Endometrial microvascular endothelial cells (primary cell): ENCODE measurements around the gene CTTNBP2. TPM values are rescaled to one million over a fixed set of nuclear protein-coding genes. Genes with fewer than 3 reads are reported as not detected.

Experiments
- in situ Hi-C: cut with HindIII; loops from 2 replicates; pipeline ENCODE4 v1.10.0; 2017; ENCODE audit warnings: low sequenced_read_pairs, low pct_unique_long_range_greater_than_20kb; ENCODE audit errors: inconsistent ontology term
- total RNA-seq: library from RNA; depleted of rRNA; stranded (reverse); fragments of >200 nt; gene quantifications from one replicate; pipeline ENCODE4 v1.2.3, GENCODE V29; 2015; ENCODE audit errors: inconsistent ontology term

The CTTNBP2 gene
- total RNA-seq, 1 donor from 2014 or later, result 0.37 TPM

DNA sequence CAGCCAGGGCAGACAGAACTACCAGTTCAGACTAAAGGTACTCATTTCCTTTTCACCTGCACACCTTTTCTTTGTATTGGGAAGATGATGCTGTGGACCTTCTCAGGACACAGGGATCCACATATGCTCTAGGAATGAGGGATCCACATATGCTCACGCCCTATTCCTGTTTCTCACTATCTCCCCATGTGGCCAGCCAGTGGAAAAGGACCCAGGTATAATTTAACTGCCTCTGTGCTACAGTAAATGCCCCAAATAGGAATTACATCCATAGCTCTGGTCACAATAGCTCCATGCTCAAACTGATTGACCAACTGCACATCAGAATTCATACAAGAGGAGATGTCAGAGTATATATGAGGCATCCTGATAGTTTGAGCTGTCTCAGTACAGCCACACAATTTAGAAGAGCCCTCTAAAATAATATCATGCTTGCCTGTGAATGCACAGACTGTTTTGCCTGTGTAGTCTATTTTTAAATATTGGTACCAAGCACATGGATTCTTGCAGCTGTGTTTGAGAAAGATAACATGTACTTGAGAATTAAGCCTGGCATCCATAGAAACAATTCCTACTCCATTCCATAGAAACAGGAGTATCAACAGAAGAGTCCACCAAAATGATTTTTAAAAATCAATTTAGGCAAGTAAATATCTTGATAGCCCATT is 43.7 kb downstream of the CTTNBP2 start:
- in situ Hi-C loops, result no loop called here

DNA sequence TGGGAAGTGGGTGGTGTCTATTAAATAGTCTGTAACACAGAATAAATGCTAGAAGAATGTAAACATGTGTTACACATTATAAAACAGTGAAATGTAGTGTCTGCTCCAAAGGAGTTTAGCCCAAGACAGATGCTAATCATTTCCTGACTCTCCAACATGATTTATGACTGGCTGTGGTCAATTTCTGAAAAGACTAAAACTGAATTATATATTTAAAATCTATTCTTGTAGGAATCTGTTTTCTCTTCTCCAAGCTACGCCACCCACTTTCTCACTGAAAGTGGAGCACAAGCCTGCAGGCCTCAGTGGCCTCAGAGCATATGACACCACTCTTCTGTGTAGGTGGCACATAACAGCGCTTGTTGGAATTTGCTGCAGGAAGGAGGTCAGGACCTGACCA is 44.4 kb downstream of the CTTNBP2 start:
- in situ Hi-C loops, result no loop called here

DNA sequence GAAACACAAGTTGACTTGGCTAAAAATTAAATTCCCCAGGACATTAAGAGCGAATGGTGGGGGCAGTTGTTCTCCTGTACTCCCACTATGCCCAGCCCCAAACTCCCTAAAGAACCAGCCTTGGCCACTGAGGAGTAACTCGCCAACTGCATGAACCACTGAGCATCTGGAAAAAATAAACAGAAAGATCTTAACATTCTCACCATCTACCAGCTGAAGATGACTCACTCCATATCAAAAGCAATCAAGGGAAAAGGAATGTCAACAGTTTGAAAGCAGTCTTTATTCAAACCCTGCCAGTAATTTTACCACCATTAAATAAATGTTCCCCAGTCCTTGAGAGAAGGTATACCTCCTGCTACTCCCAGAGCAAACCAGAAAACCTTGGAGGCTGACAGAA is 45.4 kb downstream of the CTTNBP2 start:
- in situ Hi-C loops, result no loop called here

DNA sequence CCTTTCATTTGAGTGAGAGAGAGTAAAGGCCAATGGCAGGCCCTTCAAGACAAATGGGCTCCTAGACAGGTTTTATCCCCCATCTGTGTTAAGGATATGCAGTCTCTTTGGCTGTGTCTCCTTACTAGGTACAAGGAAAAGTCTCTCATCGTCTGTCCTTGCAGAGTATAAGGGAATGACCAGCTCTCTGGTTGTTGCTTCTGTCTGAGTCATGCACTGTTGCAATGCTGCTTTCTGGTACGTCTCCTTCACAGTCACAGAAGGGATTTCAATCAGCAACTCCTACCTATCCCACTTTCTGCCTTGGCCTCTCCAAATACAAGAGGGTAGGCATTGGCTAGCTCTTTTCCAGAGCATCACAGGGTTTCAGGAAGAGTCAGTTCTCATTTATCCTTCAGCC is 48.1 kb downstream of the CTTNBP2 start:
- in situ Hi-C loops, result no loop called here

DNA sequence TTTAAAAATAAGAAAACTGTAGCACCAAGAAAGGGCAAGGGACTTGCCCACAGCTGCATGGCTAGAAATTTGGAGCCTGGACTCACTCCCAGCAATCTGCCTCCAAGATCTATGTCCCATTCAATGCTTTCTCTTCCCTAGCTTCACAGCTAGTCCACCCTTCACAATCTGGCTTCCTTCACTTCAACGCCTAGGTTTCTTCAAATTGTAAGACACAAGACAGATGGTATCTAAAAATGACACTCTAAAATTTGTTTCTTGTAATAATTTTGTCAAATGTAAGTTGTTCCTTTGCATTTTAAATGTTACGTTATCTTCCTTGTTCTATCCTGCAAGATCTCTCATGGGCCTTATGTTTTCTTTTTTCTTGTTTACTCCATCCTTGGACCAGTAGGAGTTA is 48.6 kb downstream of the CTTNBP2 start:
- in situ Hi-C loops, result no loop called here

DNA sequence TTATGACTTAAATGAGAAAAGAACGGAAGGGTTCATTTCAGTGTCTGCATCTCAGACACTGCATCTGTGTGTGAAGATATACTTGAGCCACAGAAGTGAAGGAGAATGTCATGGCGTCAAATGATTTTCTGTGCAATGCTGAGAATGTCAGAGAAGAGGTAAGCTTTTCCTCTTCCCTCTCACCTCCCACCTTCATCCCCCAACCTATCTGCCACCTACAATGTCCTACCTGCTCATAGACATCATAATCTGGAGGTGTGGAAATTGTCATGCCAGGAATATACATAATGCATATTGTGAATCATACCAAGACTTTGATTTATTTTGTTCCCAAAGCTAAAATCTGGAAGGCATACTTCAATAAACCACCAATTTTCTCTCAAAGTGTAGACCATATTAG is 53.7 kb downstream of the CTTNBP2 start:
- in situ Hi-C loops, result no loop called here

DNA sequence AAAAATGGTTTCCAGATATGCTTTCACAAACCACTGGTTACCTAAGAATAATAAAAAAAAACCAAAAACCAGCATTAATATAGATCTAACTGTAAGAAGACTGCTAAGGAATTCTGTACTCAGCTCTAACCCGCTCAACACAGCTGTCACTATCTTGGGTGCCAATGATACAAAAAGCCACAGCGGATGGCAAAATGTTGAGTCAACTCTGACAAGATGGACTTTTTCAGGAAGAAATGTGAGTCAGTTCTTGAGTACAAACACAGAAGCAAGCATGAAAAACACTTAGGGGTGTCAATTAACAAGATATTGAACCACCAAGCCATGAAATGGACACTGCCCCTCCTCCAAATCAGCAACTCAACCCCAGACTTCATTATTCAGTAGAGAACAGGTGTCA is 55.0 kb downstream of the CTTNBP2 start:
- in situ Hi-C loops, result no loop called here

DNA sequence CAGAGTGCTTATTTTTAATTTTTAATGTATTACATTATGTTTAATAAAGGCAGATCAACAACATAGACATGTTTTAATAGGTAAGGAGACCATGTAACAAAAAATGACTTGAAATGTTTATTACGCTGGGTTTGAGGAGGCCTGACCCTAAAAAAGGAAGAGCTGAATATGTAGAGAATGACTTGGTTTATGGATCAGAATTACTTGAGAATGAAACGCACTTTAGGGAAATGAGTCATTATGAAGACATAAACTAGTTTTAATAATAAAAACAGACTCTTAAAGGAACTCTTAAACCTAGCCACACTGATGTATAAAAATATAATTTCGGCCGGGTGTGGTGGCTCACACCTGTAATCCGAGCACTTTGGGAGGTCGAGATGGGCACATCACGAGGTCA is 56.5 kb downstream of the CTTNBP2 start:
- in situ Hi-C loops, result no loop called here

DNA sequence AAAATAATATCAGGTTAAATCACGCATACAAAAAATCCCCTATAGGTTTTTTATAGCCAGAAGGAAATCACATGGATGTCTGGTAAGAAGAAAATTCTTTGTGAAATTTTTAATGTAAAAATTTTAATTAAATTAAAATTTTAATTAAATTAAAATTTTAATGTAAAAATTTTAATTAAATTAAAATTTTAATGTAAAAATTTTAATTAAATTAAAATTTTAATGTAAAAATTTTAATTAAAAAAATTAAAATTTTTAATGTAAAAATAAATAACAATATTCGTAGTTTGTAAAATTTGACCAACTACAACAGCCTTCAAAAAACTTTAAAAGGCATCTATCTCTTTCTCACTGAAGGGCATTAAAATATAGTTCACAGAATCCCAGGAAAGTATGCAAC is 61.5 kb downstream of the CTTNBP2 start:
- in situ Hi-C loops, result no loop called here

DNA sequence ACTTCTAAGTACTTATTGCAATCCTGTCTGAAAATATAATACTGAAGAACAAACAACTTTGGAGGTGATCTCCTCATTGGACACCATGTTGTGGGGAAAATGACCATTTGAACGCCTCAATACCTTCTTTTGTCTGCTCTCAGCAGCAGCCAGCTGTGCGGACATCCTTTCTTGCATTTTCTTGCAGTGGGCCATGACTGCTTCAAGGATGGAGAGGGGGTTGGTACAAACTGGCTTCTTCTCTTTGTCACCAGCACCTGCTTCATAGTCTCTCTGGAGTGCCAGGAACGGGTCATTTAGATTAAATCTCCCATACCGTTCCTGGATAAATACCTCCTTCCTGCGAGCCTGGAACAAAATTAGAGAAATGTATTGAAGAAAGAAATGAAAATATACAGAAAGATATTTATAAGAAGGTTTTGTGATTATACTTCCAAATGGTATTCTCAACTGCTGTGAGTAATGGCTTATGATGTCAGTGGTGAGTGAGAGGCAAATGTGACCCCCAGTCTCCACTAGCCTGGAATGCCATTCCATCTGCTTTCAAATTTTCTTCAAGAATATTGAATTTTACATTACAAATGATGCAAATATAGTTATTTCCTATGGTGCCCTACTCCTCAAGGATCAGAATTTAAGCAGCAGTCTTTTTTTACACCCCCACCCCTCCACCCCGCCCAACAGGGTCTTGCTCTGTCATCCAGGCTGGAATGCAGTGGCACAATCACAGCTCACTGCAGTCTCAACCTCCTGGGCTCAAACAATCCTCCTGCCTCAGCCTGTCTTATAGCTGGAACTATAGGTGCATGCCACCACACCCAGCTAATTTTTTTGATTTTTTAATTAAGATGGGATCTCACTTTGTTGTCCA is 62.4 kb downstream of the CTTNBP2 start:
- in situ Hi-C loops, result no loop called here

DNA sequence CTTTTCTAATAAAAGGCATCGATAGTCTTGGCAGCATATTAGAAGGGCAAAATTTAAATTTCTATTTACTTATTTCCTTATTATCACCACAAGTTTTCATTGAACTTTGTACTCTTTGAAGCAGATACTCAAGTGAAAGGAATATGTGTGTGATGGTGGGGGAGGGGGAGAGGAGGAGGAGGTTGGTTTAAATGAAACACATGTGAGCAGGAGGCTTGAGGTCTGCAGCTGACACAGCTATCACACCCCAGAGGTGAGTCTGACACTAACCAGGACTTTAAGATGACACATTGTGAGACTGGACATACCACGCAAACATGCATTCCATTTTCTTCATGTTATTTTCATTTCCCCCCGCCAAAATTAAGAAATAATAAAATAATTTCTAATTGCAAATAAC is 63.3 kb downstream of the CTTNBP2 start:
- in situ Hi-C loops, result no loop called here

DNA sequence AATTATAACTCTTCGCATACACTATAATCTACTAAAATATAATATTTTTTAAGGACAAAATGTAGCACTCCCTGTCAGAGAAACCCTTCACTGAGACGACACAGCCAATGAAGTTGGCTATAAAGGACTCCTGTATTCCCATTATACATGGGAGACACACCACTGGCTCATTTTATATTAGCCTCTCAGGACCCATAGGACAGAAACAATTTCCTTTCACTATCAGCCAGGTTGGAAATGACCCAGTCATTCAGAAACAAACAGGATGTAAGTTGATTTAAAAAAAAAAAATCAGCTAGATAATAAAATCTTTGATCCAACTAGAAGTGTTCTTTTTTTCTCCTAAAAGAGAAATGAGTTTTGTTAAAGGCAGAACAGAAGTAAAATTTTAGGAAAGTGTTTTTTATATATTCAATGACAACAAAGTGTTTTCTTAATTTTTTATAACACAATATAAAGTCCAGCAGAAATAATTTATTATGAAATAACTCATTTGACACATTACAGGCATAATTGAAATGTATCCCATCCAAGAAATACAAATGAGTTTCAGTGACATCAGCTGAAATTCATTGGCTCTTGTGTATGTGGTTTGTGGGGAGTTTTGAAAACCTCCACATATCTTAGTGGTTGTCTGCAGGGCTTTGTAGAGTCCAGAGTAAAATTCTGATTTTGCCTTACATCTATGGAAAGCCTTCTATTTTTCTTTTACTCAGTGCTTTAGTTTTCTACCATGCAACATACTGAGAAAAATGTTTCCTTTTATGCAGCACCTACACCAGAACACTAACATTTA is 64.1 kb downstream of the CTTNBP2 start:
- in situ Hi-C loops, result no loop called here

DNA sequence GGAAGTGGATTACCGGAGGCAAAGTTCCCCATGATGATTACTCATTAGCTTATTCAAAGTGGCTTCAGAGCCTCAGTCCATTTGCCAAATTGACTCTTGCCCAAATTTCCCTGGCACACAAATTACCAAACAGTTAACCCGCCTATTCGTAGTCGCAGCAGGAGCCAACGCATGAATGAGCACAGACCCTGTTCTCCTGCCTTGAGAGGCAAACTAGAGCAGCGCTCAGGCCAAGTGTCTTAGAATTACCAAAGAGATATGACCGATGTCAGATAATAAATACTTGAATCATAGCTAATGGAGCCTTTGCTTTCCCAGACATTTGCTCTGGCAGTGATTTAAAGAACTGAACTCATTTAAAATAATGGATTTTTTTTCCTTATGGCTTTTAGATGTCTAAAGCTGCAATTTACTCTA is 64.9 kb downstream of the CTTNBP2 start:
- in situ Hi-C loops, result no loop called here

DNA sequence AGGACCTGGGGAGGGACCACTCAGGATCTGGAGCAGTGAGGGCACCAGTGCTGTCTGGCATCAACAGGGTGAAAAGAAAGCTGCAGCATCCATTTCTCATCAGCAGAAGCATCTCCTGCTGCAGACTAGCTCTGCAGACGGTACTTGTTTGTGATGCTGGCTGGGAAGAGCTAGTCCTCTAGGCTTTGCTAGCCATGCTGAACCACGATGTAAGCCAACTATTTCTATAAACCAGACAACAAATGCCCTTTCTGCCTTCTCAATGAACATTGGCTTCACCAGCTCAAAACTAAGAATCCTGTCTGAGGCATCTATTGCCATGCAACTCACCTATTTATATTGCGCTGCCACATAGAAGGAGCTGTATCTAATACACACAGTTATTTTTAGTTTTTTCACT is 65.6 kb downstream of the CTTNBP2 start:
- in situ Hi-C loops, result no loop called here

DNA sequence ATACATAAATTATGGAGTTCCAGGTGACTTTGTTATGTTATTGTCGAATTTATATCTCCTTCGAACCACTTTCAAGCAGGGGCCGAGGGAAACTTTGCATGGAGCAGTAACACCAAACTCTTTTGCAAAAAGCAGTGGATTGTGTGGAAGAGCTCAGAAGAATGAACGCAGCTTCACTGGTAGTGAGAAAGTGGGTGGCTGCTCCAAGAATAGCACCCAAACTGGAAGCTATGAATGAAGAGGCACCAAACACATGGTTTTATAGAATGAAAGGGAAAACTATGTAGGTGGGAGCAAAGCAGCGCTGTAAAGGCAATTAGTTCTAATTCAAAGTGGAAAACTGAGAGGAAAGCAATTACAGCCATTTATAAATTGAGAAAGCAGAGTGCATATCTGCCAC is 67.2 kb downstream of the CTTNBP2 start:
- in situ Hi-C loops, result no loop called here

DNA sequence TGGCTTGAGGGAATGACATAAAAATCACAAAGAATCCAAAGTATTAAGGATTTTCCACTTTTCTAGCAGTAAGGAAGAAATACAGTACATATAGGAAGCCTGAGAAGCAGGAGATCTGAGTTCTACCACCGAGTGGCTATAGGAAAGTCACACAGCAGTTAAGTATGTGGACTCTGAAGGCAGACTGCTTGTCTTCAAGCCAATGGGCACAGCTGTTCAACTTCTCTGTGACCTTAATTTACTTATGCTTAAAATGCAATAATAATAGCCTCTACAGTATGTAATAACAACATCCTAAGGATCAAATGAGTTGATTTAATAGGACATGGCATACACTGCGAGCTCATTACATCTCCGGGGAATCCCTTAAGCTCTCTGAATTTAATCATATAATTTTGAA is 68.0 kb downstream of the CTTNBP2 start:
- in situ Hi-C loops, result no loop called here

DNA sequence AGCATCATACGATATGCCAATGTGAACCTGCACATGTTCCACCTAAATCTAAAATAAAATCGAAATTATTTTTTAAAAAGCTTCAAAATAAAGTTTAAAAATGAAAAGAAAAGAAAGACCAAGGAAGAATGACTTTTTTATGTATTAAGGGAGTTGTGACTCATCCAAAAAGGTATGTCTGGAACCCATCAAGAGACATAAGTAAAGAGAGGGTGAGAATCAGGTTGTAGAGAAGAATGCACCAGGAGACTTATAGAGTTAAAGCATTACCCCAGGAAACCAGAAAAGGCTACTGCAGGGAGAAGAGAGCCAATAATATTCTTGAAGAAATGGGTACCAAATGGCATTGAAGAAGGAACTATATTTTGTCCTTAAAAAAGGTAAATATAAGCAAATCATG is 69.8 kb downstream of the CTTNBP2 start:
- in situ Hi-C loops, result no loop called here

DNA sequence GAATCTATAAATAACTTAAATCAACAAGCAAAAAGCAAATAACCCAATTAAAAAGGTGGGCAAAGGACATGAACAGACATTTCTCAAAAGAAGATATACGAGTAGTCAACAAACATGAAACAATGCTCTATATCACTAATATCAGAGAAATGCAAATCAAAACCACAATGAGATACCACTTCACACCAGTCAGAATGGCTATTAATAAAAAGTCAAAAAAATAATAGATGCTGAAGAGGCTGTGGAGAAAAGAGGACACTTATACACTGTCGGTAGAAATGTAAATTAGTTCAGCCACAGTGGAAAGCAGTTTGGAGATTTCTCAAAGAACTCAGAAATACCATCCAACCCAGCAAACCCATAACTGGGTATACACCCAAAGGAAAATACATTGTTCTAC is 70.6 kb downstream of the CTTNBP2 start:
- in situ Hi-C loops, result no loop called here

DNA sequence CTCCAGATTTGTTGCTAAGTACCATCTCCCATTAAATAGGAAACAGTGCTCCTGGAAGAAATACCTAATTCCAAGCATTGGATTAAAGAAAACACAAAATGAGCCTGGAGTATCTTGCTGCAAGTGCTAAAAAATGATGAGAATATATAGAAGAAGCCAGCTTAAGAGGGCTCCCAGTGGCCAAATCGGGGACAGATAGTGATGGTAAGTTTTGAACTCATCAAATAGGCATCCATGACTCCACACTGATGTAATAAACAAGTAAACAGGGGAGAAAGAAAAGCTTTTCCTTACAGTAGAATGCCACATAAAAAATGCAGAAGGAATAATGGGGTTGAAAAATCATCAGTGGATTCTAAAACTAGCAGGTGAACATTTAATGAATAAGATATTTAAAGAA is 72.4 kb downstream of the CTTNBP2 start:
- in situ Hi-C loops, result no loop called here

DNA sequence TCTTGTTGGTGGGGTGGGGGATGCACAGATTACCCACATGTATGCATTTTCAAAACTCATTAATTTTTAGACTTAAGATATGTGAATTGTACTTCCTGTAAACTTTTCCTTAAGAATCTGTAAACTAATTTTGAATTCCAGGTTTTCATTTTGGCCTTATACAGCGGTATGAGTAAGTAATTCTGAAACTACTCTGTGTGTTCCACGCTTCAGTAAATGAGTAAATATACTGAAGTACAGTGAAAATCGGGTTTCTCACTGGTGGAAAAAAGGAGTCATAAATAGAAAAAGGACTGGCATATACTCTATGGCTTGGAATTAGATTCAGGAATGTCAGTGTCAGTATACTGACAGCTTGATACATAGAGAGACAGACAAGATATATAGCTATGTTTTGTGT is 72.8 kb downstream of the CTTNBP2 start:
- in situ Hi-C loops, result no loop called here
